GM13977 (cell line): ENCODE data around the gene GALNT17.

Source experiments
- DNase-seq: peaks from one replicate; pipeline ENCODE4 v3.0.0; 2012; ENCODE audit warnings: low spot score
- CTCF ChIP-seq: IDR thresholded peaks from 2 replicates; pipeline ENCODE4 v1.5.1; 2012; ENCODE audit warnings: mild to moderate bottlenecking, control low read depth; ENCODE audit not compliant: insufficient read depth; ENCODE audit errors: extremely low read depth, missing control alignments
- in situ Hi-C: fragments of 300-500 bp; cut with MboI; formaldehyde crosslinking; loops from one replicate; pipeline ENCODE4 v1.12.0; 2022; ENCODE audit warnings: low sequenced_read_pairs, low pct_unique_long_range_greater_than_20kb, mixed read lengths, inconsistent platforms; ENCODE audit not compliant: unreplicated experiment

The GALNT17 gene

GRCh38 chr7:71377062-71377461, 245.1 kb downstream of the GALNT17 start:
- DNase-seq = no peak
- TF ChIP-seq CTCF = no peak
- in situ Hi-C loops = no loop called here

- DNase-seq = no peak
- in situ Hi-C loops = no loop called here
- TF ChIP-seq CTCF = no peak
Measured at GRCh38 chr7:71377469-71377868, 245.5 kb downstream of the GALNT17 start.

GRCh38 chr7:71384094-71384493, 252.2 kb downstream of the GALNT17 start:
- in situ Hi-C loops = no loop called here
- DNase-seq = no peak

GRCh38 chr7:71385330-71385729, 253.4 kb downstream of the GALNT17 start:
- in situ Hi-C loops = no loop called here
- DNase-seq = no peak
- no peak for TF ChIP-seq CTCF

More at GRCh38 chr7:71384094-71384493, 252.2 kb downstream of the GALNT17 start:
- TF ChIP-seq CTCF = no peak

- no peak for TF ChIP-seq CTCF
- in situ Hi-C loops = no loop called here
- DNase-seq = no peak
Measured at GRCh38 chr7:71386152-71386785, 254.3 kb downstream of the GALNT17 start.

- DNase-seq = no peak
- in situ Hi-C loops = no loop called here
- TF ChIP-seq CTCF = no peak
Measured at GRCh38 chr7:71388181-71388580, 256.2 kb downstream of the GALNT17 start.
